Endothelial cell of umbilical vein (primary cell): Measurements from ENCODE around the gene CC2D1A. TPM values are rescaled to one million over a fixed set of nuclear protein-coding genes. Genes with fewer than 3 reads are reported as not detected.

Experiments used
- BruUV-seq: library from RNA; stranded (reverse); fragments of 400-500 nt; replicated peaks from 2 replicates; lab custom pipeline; 2021; lab: Mats Ljungman, UMichigan
- CTCF ChIA-PET: fragments of 300-600, 350-600 bp; sonication (Branson Sonifier 250); formaldehyde crosslinking; loops from one replicate; lab custom pipeline; 2021; ENCODE audit warnings: antibody characterized with exemption, inconsistent platforms; lab: Charles Lee
- POLR2A ChIA-PET: fragments of 300-600, 350-600 bp; sonication (Branson Sonifier 250); formaldehyde crosslinking; loops from one replicate; lab custom pipeline; 2021; ENCODE audit warnings: antibody characterized with exemption, inconsistent platforms; lab: Charles Lee
- DNase-seq: peaks from one replicate; pipeline ENCODE4 v3.0.0-alpha.2; 2011; ENCODE audit warnings: low read depth, low spot score
- FAIRE-seq: peaks from 2 replicates; lab custom pipeline; 2011; peaks lifted over from hg19 to GRCh38; lab: Jason Lieb, UNC
- H2AFZ ChIP-seq: 2 replicates; pipeline ENCODE4 v1.6.0; 2012; ENCODE audit warnings: low read depth, low read length, control low read depth, inconsistent platforms
- H3K27ac ChIP-seq: 2 replicates; pipeline ENCODE4 v1.5.1; 2011; ENCODE audit warnings: low read depth, mild to moderate bottlenecking, control low read depth, low read length, moderate library complexity; ENCODE audit not compliant: insufficient read depth
- H3K27me3 ChIP-seq, 2 experiments: 2 replicates each; pipeline versions ENCODE4 v1.6.0 to v1.6.1; 2011; ENCODE audit warnings: low read length in 2 of 2, mixed read lengths in 1 of 2; ENCODE audit not compliant: control insufficient read depth in 2 of 2, insufficient read depth in 2 of 2
- H3K36me3 ChIP-seq, 2 experiments: 2 replicates in 1 of 2; 3 replicates in 1 of 2; pipeline ENCODE4 v1.5.1; 2011; ENCODE audit warnings: low read length in 2 of 2, mild to moderate bottlenecking in 1 of 2, moderate library complexity in 1 of 2; ENCODE audit not compliant: control insufficient read depth in 2 of 2, insufficient read depth in 2 of 2; ENCODE audit errors: extremely low read depth in 1 of 2
- H3K4me1 ChIP-seq: 3 replicates; pipeline ENCODE4 v1.5.1; 2011; ENCODE audit warnings: mild to moderate bottlenecking, low read length; ENCODE audit not compliant: control insufficient read depth, insufficient read depth; ENCODE audit errors: extremely low read depth
- H3K4me2 ChIP-seq: 2 replicates; pipeline ENCODE4 v1.6.1; 2011; ENCODE audit warnings: low read length, control low read depth, mixed read lengths; ENCODE audit not compliant: insufficient read depth
- H3K4me3 ChIP-seq, 3 experiments: fragments of 200-600 bp in 1 of 3; sonication (generic), shearing (Covaris generic) in 1 of 3; replicated peaks in 1 of 3; 2 replicates each; pipeline ENCODE4 v1.5.1; 2011 to 2016; ENCODE audit warnings: control low read depth in 3 of 3, low read length in 3 of 3, mild to moderate bottlenecking in 2 of 3, inconsistent platforms in 1 of 3, low read depth in 1 of 3, moderate library complexity in 1 of 3; ENCODE audit not compliant: insufficient read depth in 1 of 3
- H3K79me2 ChIP-seq: 2 replicates; pipeline ENCODE4 v1.6.0; 2012; ENCODE audit warnings: low read length, inconsistent platforms; ENCODE audit not compliant: control insufficient read depth, insufficient read depth
- H3K9ac ChIP-seq: replicated peaks from 2 replicates; pipeline ENCODE3; 2011; ENCODE audit warnings: low read length, control low read depth; ENCODE audit not compliant: insufficient read depth; ENCODE audit errors: extremely low read depth
- H3K9me1 ChIP-seq: replicated peaks from 3 replicates; pipeline ENCODE4 v1.6.0; 2011; ENCODE audit warnings: mild to moderate bottlenecking, low read length; ENCODE audit not compliant: control insufficient read depth, insufficient read depth; ENCODE audit errors: extremely low read depth
- H3K9me3 ChIP-seq: replicated peaks from 2 replicates; pipeline ENCODE4 v1.5.1; 2012; ENCODE audit warnings: low read length, inconsistent platforms; ENCODE audit not compliant: control insufficient read depth, insufficient read depth
- H4K20me1 ChIP-seq: replicated peaks from 2 replicates; pipeline ENCODE3; 2011; ENCODE audit warnings: mild to moderate bottlenecking, low read length; ENCODE audit not compliant: control insufficient read depth, insufficient read depth; ENCODE audit errors: extremely low read depth
- CTCF ChIP-seq, 2 donors: IDR thresholded peaks; 1 replicate in 1 of 2; 2 replicates in 1 of 2; pipeline ENCODE4 v1.5.1; 2011; ENCODE audit warnings: low read length in 2 of 2, mild to moderate bottlenecking in 2 of 2, moderate library complexity in 2 of 2, control low read depth in 1 of 2, inconsistent platforms in 1 of 2, low read depth in 1 of 2; ENCODE audit not compliant: insufficient read depth in 1 of 2; ENCODE audit errors: extremely low read depth in 1 of 2
- EZH2 ChIP-seq: IDR thresholded peaks from 2 replicates; pipeline ENCODE4 v1.6.1; 2012; ENCODE audit warnings: borderline replicate concordance, low read depth, mild to moderate bottlenecking, moderate library complexity, low read length, inconsistent platforms; ENCODE audit not compliant: severe bottlenecking
- FOS ChIP-seq: IDR thresholded peaks from 2 replicates; pipeline ENCODE4 v1.6.1; 2011; ENCODE audit warnings: mild to moderate bottlenecking, low read length, moderate library complexity, borderline replicate concordance; ENCODE audit not compliant: insufficient read depth
- GATA2 ChIP-seq: IDR thresholded peaks from 2 replicates; pipeline ENCODE4 v1.7.0; 2011; ENCODE audit warnings: low read depth, mild to moderate bottlenecking, moderate library complexity, mixed read lengths, low read length; ENCODE audit not compliant: insufficient read length, insufficient read depth
- JUN ChIP-seq: IDR thresholded peaks from 2 replicates; pipeline ENCODE4 v1.6.1; 2011; ENCODE audit warnings: borderline replicate concordance, low read depth; ENCODE audit not compliant: insufficient read length, insufficient read depth
- MYC ChIP-seq: IDR thresholded peaks from one replicate; pipeline ENCODE4 v1.6.1; 2011; ENCODE audit warnings: mild to moderate bottlenecking, low read depth, low read length
- POLR2A ChIP-seq: IDR thresholded peaks from 2 replicates; pipeline ENCODE4 v1.6.1; 2012; ENCODE audit warnings: low read depth, mild to moderate bottlenecking, control low read depth, low read length
- POLR2AphosphoS5 ChIP-seq: IDR thresholded peaks from 2 replicates; pipeline ENCODE4 v1.6.1; 2012; ENCODE audit warnings: low read depth, mild to moderate bottlenecking, control low read depth, low read length, moderate library complexity; ENCODE audit not compliant: insufficient read depth
- dilution Hi-C: fragments of 300-500 bp; cut with MboI; formaldehyde crosslinking; loops from one replicate; pipeline ENCODE4 v1.15.0; 2019; ENCODE audit warnings: low sequenced_read_pairs; ENCODE audit not compliant: extremely low pct_ligation_motif_present
- intact Hi-C: fragments of 100-400 bp; cut with micrococcal nuclease; formaldehyde crosslinking; loops from one replicate; pipeline ENCODE4 v1.10.0; 2022
- polyA plus RNA-seq, 4 experiments: library from polyadenylated mRNA; depleted of rRNA in 3 of 4; stranded (reverse) in 3 of 4; unstranded in 1 of 4; fragments of >200 nt; gene quantifications; 2 replicates each; pipeline versions ENCODE4 v1.2.1 to v1.2.3, GENCODE V29; 2011 to 2012; ENCODE audit warnings: missing spikeins in 1 of 4
- total RNA-seq: library from RNA; stranded (reverse); gene quantifications from 2 replicates; pipeline ENCODE4 v1.2.3, GENCODE V29; 2021
- TF ChIP-seq, protein P1 (sequence below): IDR thresholded peaks from 2 replicates; pipeline ENCODE4 v1.6.1; 2011; ENCODE audit not compliant: insufficient read depth, insufficient read length

The CC2D1A gene
- total and polyA plus RNA-seq, 2 donors (not counting 3 experiments of a cell fraction or from before 2014, with no cell fraction given), result 13.6 to 33.7 TPM

DNA sequence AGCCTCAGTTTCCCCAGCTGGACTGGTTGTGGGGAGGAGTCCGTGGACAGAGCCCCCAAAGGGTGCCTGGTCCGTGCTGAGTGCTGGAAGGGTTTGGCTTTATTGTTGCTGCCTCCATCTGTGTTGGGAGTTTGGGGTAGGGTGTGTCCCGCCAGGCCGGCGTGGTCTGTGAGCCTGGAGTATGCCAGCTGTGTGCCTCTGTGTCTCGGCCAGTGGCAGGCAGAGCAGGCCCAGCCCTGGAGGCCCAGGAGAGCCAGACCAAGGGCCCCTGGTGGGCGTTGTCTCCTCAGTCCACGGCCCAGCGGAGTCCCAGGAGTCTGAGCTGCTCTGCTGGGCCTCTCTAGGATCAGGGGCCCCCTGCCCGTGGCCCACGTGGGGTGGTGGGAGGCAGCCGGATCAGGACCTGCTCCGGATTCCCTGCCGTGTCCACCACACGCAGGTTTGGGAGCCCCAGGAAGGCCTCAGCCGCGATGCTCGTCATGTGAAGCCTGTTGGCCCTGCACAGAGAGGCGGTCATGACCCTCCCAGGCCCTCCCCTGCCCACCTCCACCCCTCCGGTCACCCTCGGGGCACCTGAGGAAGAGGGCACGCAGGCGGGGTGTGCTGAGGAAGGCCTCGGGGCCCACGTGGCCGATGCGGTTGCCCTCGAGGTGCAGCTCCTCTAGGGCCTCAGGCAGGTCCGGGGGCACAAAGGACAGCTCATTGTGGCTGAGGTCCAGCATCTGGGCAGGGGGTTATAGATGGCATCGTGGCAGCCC is 25.6 kb downstream of the CC2D1A start:
- FAIRE-seq (no peak), DNase-seq (no peak)
- ChIA-PET POLR2A (interaction anchor here (0.6 kb wide), 1 partner anchor 22 kb away, joined by 8 read pairs; no protein-coding TSS in a partner anchor), CTCF (interaction anchor here (0.7 to 1.5 kb wide), 2 partner anchors 10 to 110 kb away, joined by 3 to 4 read pairs; no protein-coding TSS in a partner anchor)
- H3K27me3 ChIP-seq, result no peaks in the 10 kb centered on the region
- no peaks in the 10 kb centered on the region for H3K9me1 ChIP-seq
- H3K4me2 ChIP-seq, result no peak overlapping the region
- H3K27ac ChIP-seq, result no peak overlapping the region
- H3K79me2 ChIP-seq, result no peaks in the 10 kb centered on the region
- H3K9me3 ChIP-seq, result no peaks in the 10 kb centered on the region
- intact Hi-C loops (no loop called here), dilution Hi-C loops (no loop called here)
- H3K9ac ChIP-seq, result no peak overlapping the region
- no peak for TF ChIP-seq MYC
- no TSS peak for BruUV-seq
- no peaks in the 10 kb centered on the region for H4K20me1 ChIP-seq
- H2AFZ ChIP-seq, result no peak overlapping the region
- no peak overlapping the region for H3K4me3 ChIP-seq
- no peaks in the 10 kb centered on the region for H3K4me1 ChIP-seq
- H3K36me3 ChIP-seq, result peaks cover 0 to 4% of the 10 kb centered on the region in 2 experiments

DNA sequence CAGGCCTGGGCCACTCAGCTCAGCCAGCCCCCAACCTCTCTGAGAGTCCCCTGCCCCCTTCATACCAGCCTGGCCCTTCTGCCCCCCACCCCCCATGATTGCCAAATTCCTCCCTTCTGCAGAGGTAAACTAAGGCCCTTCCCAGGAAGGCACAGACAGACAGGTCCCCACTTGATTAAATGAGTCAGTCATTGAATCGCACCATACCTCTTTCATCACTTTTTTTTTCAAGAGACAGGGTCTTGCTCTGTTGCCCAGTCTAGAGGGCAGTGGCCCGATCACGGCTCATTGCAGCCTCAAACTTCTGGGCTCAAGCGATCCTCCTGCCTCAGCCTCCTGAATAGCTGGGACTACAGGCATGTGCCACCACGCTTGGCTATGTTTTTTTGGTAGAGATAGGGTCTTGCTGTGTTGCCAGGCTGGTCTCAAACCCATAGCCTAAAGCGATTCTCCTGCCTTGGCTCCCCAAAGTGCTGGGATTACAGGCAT is 26.2 kb downstream of the CC2D1A start:
- POLR2A ChIA-PET, result no interaction called here
- DNase-seq (no peak), FAIRE-seq (no peak)
- H3K27ac ChIP-seq, result no peak overlapping the region
- CTCF ChIA-PET, result interaction anchor here (1.3 to 2.0 kb wide), 3 partner anchors 10 to 127 kb away, joined by 3 to 9 read pairs (median 4); no protein-coding TSS in a partner anchor
- intact Hi-C loops, result no loop called here
- no peaks in the 10 kb centered on the region for H3K27me3 ChIP-seq
- no peaks in the 10 kb centered on the region for H3K9me1 ChIP-seq
- H3K4me3 ChIP-seq, result no peak overlapping the region
- no peak overlapping the region for H3K4me2 ChIP-seq
- dilution Hi-C loops, result no loop called here
- TF ChIP-seq EZH2 (no peak), POLR2A (no peak), GATA2 (no peak), JUN (no peak), FOS (no peak), POLR2AphosphoS5 (no peak), CTCF (IDR thresholded peaks at IDR 0.05; ENCODE audit: extremely low read depth in 1 of 2, insufficient read depth in 1 of 2, low read depth in 1 of 2, low read length in 2 of 2) (no peak), MYC (no peak)
- TF ChIP-seq, protein P1, sequence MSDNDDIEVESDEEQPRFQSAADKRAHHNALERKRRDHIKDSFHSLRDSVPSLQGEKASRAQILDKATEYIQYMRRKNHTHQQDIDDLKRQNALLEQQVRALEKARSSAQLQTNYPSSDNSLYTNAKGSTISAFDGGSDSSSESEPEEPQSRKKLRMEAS, result no peak
- no peak overlapping the region for H2AFZ ChIP-seq
- no TSS peak for BruUV-seq
- H3K9ac ChIP-seq, result no peak overlapping the region
- H4K20me1 ChIP-seq, result no peaks in the 10 kb centered on the region
- no peaks in the 10 kb centered on the region for H3K9me3 ChIP-seq
- H3K36me3 ChIP-seq, result peaks cover 0 to 2% of the 10 kb centered on the region in 2 experiments
- no peaks in the 10 kb centered on the region for H3K79me2 ChIP-seq
- H3K4me1 ChIP-seq, result no peaks in the 10 kb centered on the region
